ENCODE results near the gene TBX20. TPM values are rescaled to one million over a fixed set of nuclear protein-coding genes. Genes with fewer than 3 reads are reported as not detected.

Gene TBX20
- total and polyA plus RNA-seq, 2 of the 8 experiments (the other 6 are each of a cell fraction or from before 2014, with no cell fraction given), result 0.08 to 0.26 TPM

- ChIA-PET POLR2A (ENCODE audit: partially characterized antibody) (interaction anchor here (4.9 kb wide), 1 partner anchor 8 kb away, joined by 35 read pairs; no protein-coding TSS in a partner anchor), CTCF (ENCODE audit: partially characterized antibody) (no interaction called here)
- Histone ChIP-seq H3K56ac (replicated peaks; ENCODE audit: insufficient read length, low read depth, low read length) (no peak overlapping the region), H2AFZ (ENCODE audit: low read length) (no peak overlapping the region), H3K23ac (ENCODE audit: insufficient read length) (no peak overlapping the region), H2AK5ac (ENCODE audit: low read depth, low read length) (no peak overlapping the region), H3K18ac (ENCODE audit: extremely low read depth, low read length) (peak overlapping the region; percentile 75; the same call in 1 of the 2 replicates), H3K4me1 (replicated peaks in 1 of 4; ENCODE audit: control insufficient read depth in 3 of 4, insufficient read depth in 4 of 4, low read length in 3 of 4) (peaks cover 3 to 27% (median 12%) of the 10 kb centered on the region in 4 experiments), H3K27me3 (replicated peaks in 1 of 4; ENCODE audit: control insufficient read depth in 3 of 4, extremely low read depth in 1 of 4, insufficient read depth in 3 of 4, low read length in 3 of 4) (peaks cover 71 to 100% (median 95%) of the 10 kb centered on the region in 4 experiments), H3K4me2 (ENCODE audit: insufficient read depth in 1 of 2, low read depth in 2 of 2, low read length in 2 of 2) (peak overlapping the region; percentile 69 to 95), H3K4me3 (ENCODE audit: extremely low read depth in 1 of 4, insufficient read depth in 2 of 4, low read depth in 3 of 4, low read length in 4 of 4) (peak overlapping the region; percentile 37 to 64 (median 52)), H3K79me1 (ENCODE audit: low read depth, low read length) (no peaks in the 10 kb centered on the region), H3K9me3 (ENCODE audit: insufficient read depth in 2 of 2, low read depth in 1 of 2, low read length in 1 of 2) (no peaks in the 10 kb centered on the region), H3K9ac (replicated peaks in 1 of 4; ENCODE audit: extremely low read depth in 1 of 4, low read depth in 3 of 4, low read length in 3 of 4) (no peak overlapping the region), H3K79me2 (ENCODE audit: control insufficient read depth in 1 of 2, insufficient read depth in 2 of 2, low read length in 2 of 2) (no peaks in the 10 kb centered on the region), H2BK120ac (replicated peaks; ENCODE audit: low read depth, low read length) (no peak overlapping the region), H3K23me2 (ENCODE audit: low read depth, low read length) (peaks cover 23% of the 10 kb centered on the region; the same call in 1 of the 2 replicates), H2BK20ac (ENCODE audit: low read length) (no peak overlapping the region), H2BK5ac (ENCODE audit: low read depth, low read length) (no peak overlapping the region; the same call in 1 of the 2 replicates), H3K27ac (ENCODE audit: low read depth, low read length) (no peak overlapping the region), H4K20me1 (replicated peaks in 1 of 2; ENCODE audit: control insufficient read depth in 1 of 2, insufficient read depth in 2 of 2, low read length in 2 of 2) (peaks cover 7 to 21% of the 10 kb centered on the region in 2 experiments), H3K4ac (replicated peaks; ENCODE audit: insufficient read length, low read depth, low read length) (no peak overlapping the region), H3K36me3 (ENCODE audit: control insufficient read depth in 2 of 4, insufficient read depth in 4 of 4, low read length in 3 of 4) (no peaks in the 10 kb centered on the region), H4K8ac (ENCODE audit: extremely low read depth, insufficient read depth, low read length) (peak overlapping the region; percentile 68; the same call in 1 of the 2 replicates), H4K91ac (replicated peaks; ENCODE audit: insufficient read length, low read length) (no peak overlapping the region), H2BK15ac (ENCODE audit: low read length) (no peak overlapping the region), H2BK12ac (ENCODE audit: low read depth, low read length) (no peak overlapping the region), H3K14ac (ENCODE audit: insufficient read length) (no peak overlapping the region), H4K5ac (ENCODE audit: insufficient read length, low read depth, low read length) (no peak overlapping the region)
- DNase-seq (ENCODE audit: low read depth in 1 of 2, low spot score in 2 of 2), result no peak
- 2% methylated on average over 19 of the region's 21 CpGs; no CpG with 5 or more reads in 1 of the 2 experiments for WGBS, 2 experiments (ENCODE audit: extremely low coverage in 1 of 2, insufficient coverage in 1 of 2, insufficient read length in 1 of 2, insufficient replicate concordance in 2 of 2, low coverage in 1 of 2, low lambda C conversion rate in 2 of 2, missing lambda C conversion rate in 1 of 2)
- no peak for FAIRE-seq
- TF ChIP-seq SUZ12 (IDR thresholded peaks at IDR 0.05; ENCODE audit: low read length), result peak; percentile 96
- no peak for TF ChIP-seq FOSL1 (IDR thresholded peaks at IDR 0.05; ENCODE audit: insufficient read depth, low read depth, low read length)
- TF ChIP-seq CBX8 (IDR thresholded peaks at IDR 0.05; ENCODE audit: borderline replicate concordance, low read depth, low read length), result no peak; the same call in 1 of the 2 replicates
- TF ChIP-seq SIRT6 (IDR thresholded peaks at IDR 0.05; ENCODE audit: low read length), result no peak
- no peak for TF ChIP-seq TEAD4 (IDR thresholded peaks at IDR 0.05; ENCODE audit: low read depth, low read length)
- peak; percentile 98 for TF ChIP-seq EZH2 (IDR thresholded peaks at IDR 0.05; ENCODE audit: low read depth, low read length, severe bottlenecking)
- TF ChIP-seq RBBP5 (IDR thresholded peaks at IDR 0.05; ENCODE audit: borderline replicate concordance, low read depth, low read length), result no peak
- no peak for TF ChIP-seq JUN (IDR thresholded peaks at IDR 0.05; ENCODE audit: low read depth, low read length)
- TF ChIP-seq RNF2 (IDR thresholded peaks at IDR 0.05; ENCODE audit: borderline replicate concordance, low read depth, low read length, missing control alignments, poor library complexity, severe bottlenecking), result peak; percentile 91
- TF ChIP-seq HDAC2 (IDR thresholded peaks at IDR 0.05; ENCODE audit: borderline replicate concordance in 1 of 2, low read depth in 2 of 2, low read length in 2 of 2), result no peak
- peak; percentile 42 for TF ChIP-seq KDM4A (IDR thresholded peaks at IDR 0.05; ENCODE audit: low read depth, low read length, severe bottlenecking)
- TF ChIP-seq SIN3A (conservative IDR thresholded peaks at IDR 0.05 in 1 of 2, IDR thresholded peaks at IDR 0.05 in 1 of 2; ENCODE audit: low read depth in 1 of 2, low read length in 2 of 2), result no peak
- TF ChIP-seq YY1 (IDR thresholded peaks at IDR 0.05; ENCODE audit: low read depth, low read length), result no peak
- TF ChIP-seq POU5F1 (IDR thresholded peaks at IDR 0.05; ENCODE audit: low read depth, low read length), result no peak
These were observed 515 bp downstream of the TBX20 start for GRCh38 chr7:35253460-35253709.

All from H1 (cell line).